NCI-H2196 treated with DMSO at 0.1 percent for 48 hours (cell line): Measurements from ENCODE around the gene HDAC6.
A peak's percentile ranks its signal among the peaks of the same experiment; 100 is the strongest.
"Not testable (repeated sequence)": the region's sequence is repeated elsewhere in the genome, so short reads cannot be mapped to it uniquely, and the experiment has no call there.

Experiments
- DNase-seq: peaks from one replicate; lab custom pipeline; 2025; ENCODE audit not compliant: unreplicated experiment; lab: John Stamatoyannopoulos, UW

HDAC6 gene

GRCh38 chrX:48824066-48824465 lies 22.2 kb downstream of the HDAC6 start:
- DNase-seq: no peak

GRCh38 chrX:48826135-48826875 lies 24.4 kb downstream of the HDAC6 start, which contains the start of gene ERAS:
TSS of gene ERAS (plus strand) at chrX:48826513. CDS start at chrX:48829124, 2,611 bp downstream.
- DNase-seq: no peak

DNA sequence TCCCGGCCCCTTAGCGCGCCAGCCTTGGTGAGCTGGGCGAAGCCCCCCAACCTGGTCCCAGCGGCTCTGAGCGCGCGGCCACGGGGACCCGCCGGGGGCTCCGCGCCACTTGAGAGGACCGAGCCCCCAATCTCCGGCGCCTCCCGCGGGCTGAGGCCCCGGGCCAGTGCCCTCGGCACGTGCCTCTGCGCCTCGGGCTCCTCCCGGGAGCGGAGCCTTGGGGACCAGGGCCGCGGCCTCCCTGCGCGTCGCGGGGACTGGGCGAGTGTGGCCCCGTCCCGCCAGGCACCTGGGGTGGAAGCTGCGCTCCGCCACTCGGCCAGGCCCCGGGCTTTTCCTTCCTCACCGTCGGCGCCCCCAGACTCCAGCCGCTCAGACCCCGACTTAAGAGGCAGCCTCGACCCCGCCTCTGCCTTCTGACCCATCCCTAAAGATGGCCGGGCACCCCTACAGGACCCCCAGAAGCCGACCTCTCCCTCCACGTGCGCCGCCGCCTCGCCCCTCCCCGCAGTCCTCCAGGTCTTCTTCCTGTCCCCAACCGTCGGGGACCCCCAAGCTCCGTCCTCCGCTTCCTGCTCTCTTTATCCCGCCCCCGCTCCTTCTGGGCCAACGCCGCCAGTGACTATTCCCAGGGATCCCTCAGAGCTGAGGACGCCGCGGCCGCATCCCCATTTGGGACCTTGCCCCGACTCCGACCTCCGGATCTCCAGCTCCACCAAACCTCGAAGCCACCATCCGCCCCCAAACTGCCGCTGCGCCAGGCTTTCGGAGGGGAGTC lies 25.2 kb downstream of the HDAC6 start:
- DNase-seq: no peak

GRCh38 chrX:48827654-48827968 lies 25.7 kb downstream of the HDAC6 start:
- DNase-seq: no peak

DNA sequence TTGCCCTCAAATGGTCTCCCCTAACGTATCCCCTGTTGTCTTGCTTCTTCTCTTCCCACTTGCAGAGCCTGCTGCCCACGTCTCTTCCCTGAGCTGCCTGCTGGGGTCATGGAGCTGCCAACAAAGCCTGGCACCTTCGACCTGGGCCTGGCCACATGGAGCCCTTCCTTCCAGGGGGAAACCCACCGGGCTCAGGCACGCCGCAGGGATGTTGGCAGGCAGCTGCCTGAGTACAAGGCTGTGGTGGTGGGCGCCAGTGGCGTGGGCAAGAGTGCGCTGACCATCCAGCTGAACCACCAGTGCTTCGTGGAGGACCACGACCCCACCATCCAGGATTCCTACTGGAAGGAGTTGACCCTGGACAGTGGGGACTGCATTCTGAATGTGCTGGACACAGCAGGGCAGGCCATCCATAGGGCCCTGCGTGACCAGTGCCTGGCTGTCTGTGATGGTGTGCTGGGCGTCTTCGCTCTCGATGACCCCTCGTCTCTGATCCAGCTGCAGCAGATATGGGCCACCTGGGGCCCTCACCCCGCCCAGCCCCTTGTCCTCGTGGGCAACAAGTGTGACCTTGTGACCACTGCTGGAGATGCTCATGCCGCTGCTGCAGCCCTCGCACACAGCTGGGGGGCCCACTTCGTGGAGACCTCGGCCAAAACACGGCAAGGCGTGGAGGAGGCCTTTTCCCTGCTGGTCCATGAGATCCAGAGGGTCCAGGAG lies 27.3 kb downstream of the HDAC6 start:
- no peak for DNase-seq

- DNase-seq: no peak
Observed at GRCh38 chrX:48831136-48831908, 29.5 kb downstream of the HDAC6 start.

GRCh38 chrX:48831909-48832291 lies 30.0 kb downstream of the HDAC6 start:
- no peak for DNase-seq

DNA sequence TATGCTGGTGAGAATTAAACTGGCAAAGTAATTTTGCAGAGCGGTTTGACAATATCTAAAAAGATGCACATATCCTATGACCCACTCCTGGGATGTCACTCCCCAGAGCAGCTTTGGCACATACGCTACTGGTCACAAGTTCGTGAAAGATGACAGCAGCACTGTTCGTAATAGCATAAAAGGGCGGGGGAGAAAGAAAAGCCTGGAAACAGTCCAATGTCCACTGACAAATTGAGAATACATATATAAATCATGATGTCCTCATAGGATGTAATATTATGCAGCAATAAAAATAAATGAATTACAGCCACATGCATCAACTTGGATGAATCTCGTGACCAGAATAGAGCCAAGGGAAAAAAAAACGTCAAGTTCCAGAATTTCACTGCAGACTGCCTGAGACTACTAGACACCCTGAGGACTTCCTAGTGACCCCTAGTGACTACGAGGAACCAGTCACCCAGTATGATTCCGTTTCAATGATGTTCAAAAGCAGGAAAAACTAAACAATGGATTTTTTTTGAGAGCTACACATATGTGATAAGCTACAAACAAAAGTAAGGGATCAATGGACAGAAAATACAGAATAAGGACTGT lies 31.8 kb downstream of the HDAC6 start:
- DNase-seq: no peak

DNA sequence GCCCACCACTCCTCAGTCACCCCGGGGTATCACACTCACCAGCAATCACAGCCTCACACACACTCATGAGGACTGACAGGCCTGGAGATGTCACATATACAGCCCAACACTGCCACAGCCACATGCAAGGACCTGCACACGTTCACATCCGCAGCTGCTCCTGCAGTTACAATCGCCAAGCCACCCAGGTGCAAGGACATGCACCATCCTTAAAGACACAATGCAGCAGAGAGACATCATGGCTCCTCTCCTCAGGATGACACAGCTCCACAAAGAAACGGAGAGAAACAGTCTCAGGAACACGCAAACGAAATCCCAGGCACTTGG lies 32.5 kb downstream of the HDAC6 start:
- DNase-seq: no peak

- DNase-seq: peak; percentile 66
Observed at GRCh38 chrX:48835524-48836329, 33.9 kb downstream of the HDAC6 start, which contains the start of gene PCSK1N. TSS of gene PCSK1N (minus strand) at chrX:48835610. CDS start at chrX:48835532, 78 bp downstream.

DNA sequence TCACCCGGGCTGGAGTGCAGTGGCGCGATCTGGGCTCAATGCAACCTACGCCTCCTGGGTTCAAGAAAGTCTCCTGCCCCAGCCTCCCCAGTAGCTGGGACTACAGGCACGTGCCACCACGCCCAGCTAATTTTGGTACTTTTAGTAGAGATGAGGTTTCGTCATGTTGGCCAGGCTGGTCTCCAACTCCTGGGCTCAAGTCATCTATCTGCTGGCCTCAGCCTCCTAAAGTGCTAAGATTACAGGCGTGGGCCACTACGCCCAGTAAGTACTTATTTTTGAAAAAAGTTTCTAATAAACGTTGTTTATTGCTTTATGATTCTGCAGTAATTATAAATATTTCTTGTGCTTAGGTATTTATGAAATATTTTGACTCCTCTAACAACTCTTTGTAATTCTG lies 37.8 kb downstream of the HDAC6 start:
- no peak for DNase-seq

- DNase-seq: no peak
Observed at GRCh38 chrX:48848847-48849246, 47.0 kb downstream of the HDAC6 start.

- no peak for DNase-seq
Observed at GRCh38 chrX:48852857-48853256, 51.0 kb downstream of the HDAC6 start.

DNA sequence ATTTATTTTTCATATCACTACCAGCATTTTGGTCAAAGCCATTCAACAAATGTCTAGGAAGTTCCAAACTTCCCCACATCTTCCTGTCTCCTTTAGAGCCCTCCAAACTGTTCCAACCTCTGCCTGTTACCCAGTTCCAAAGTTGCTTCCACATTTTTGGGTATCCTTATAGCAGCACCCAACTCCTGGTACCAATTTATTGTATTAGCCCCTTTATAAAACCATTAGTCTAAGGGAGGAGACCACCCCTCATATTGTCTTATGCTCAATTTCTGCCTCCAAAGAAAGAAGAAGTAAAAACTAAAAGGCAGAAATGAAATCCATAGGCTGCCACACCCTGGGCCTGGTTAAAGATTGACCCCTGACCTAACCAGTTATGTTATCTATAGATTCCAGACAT lies 51.6 kb downstream of the HDAC6 start:
- not testable (repeated sequence) for DNase-seq

- DNase-seq: not testable (repeated sequence)
Observed at GRCh38 chrX:48854121-48854804, 52.4 kb downstream of the HDAC6 start.

- no peak for DNase-seq
Observed at GRCh38 chrX:48854898-48855297, 53.0 kb downstream of the HDAC6 start.

- DNase-seq: peak; percentile 6
Observed at GRCh38 chrX:48864210-48864609, 62.3 kb downstream of the HDAC6 start.

GRCh38 chrX:48872017-48872416 lies 70.2 kb downstream of the HDAC6 start:
- not testable (repeated sequence) for DNase-seq
